Smooth muscle cell (in vitro differentiated cells): ENCODE data around the gene TBC1D16. TPM values are rescaled to one million over a fixed set of nuclear protein-coding genes. Genes with fewer than 3 reads are reported as not detected.

Experiments
- DNase-seq: peaks from one replicate; lab custom pipeline; 2025; ENCODE audit not compliant: unreplicated experiment; lab: John Stamatoyannopoulos, UW
- H2AFZ ChIP-seq: fragments of 200-600 bp; sonication (generic); 2 replicates; pipeline ENCODE4 v1.6.0; 2016; ENCODE audit warnings: antibody characterized with exemption, low read depth, mild to moderate bottlenecking
- H3F3A ChIP-seq: fragments of 200-600 bp; sonication (generic); 2 replicates; pipeline ENCODE4 v1.6.0; 2017; ENCODE audit warnings: antibody characterized with exemption, low read depth
- H3K27ac ChIP-seq: fragments of 200-600 bp; sonication (generic); 2 replicates; pipeline ENCODE4 v1.5.1; 2016; ENCODE audit warnings: low read depth, mild to moderate bottlenecking
- H3K27me3 ChIP-seq: fragments of 200-600 bp; sonication (generic); 2 replicates; pipeline ENCODE4 v1.6.1; 2016; ENCODE audit warnings: low read depth, mild to moderate bottlenecking
- H3K36me3 ChIP-seq: fragments of 200-600 bp; sonication (generic); 2 replicates; pipeline ENCODE4 v1.5.1; 2016; ENCODE audit warnings: low read depth
- H3K4me1 ChIP-seq: fragments of 200-600 bp; sonication (generic); 2 replicates; pipeline ENCODE4 v1.5.1; 2016; ENCODE audit warnings: low read depth
- H3K4me2 ChIP-seq: fragments of 200-600 bp; sonication (generic); 2 replicates; pipeline ENCODE4 v1.6.0; 2016; ENCODE audit warnings: mild to moderate bottlenecking
- H3K4me3 ChIP-seq: fragments of 200-600 bp; sonication (generic); 2 replicates; pipeline ENCODE4 v1.5.1; 2016; ENCODE audit warnings: mild to moderate bottlenecking
- H3K79me2 ChIP-seq: fragments of 200-600 bp; sonication (generic); 2 replicates; pipeline ENCODE4 v1.6.0; 2016; ENCODE audit warnings: low read depth, mild to moderate bottlenecking
- H3K9ac ChIP-seq: fragments of 200-600 bp; sonication (generic); 2 replicates; pipeline ENCODE4 v1.6.0; 2016; ENCODE audit warnings: low read depth
- H3K9me3 ChIP-seq: fragments of 200-600 bp; sonication (generic); replicated peaks from 2 replicates; pipeline ENCODE4 v1.5.1; 2016; ENCODE audit warnings: low read depth
- H4K20me1 ChIP-seq: fragments of 200-600 bp; sonication (generic); 2 replicates; pipeline ENCODE4 v1.6.0; 2016; ENCODE audit warnings: low read depth
- WGBS: methylation state at CpG from one replicate; pipeline ENCODE4 v1.1.7; 2016; ENCODE audit warnings: low lambda C conversion rate; 5-methylcytosine and 5-hydroxymethylcytosine counted together
- polyA plus RNA-seq: library from polyadenylated mRNA; unstranded; fragments of >200 nt; fragmentation: Nextera tagmentation; extraction: Ambion mirVana; gene quantifications from 2 replicates; pipeline ENCODE4 v1.2.1, GENCODE V29; 2016
- total RNA-seq: library from RNA; depleted of rRNA; stranded (reverse); fragments of >200 nt; gene quantifications from 2 replicates; pipeline ENCODE4 v1.2.3, GENCODE V29; 2014
- TF ChIP-seq, protein P1 (sequence below): fragments of 200-600 bp; sonication (generic); IDR thresholded peaks from 2 replicates; pipeline ENCODE4 v1.5.1; 2017; ENCODE audit warnings: borderline replicate concordance, mild to moderate bottlenecking, antibody characterized with exemption; ENCODE audit not compliant: insufficient read depth, poor library complexity, severe bottlenecking

The TBC1D16 gene
- total and polyA plus RNA-seq, 2 experiments from 2014 or later: 17.4 to 24.6 TPM

DNA sequence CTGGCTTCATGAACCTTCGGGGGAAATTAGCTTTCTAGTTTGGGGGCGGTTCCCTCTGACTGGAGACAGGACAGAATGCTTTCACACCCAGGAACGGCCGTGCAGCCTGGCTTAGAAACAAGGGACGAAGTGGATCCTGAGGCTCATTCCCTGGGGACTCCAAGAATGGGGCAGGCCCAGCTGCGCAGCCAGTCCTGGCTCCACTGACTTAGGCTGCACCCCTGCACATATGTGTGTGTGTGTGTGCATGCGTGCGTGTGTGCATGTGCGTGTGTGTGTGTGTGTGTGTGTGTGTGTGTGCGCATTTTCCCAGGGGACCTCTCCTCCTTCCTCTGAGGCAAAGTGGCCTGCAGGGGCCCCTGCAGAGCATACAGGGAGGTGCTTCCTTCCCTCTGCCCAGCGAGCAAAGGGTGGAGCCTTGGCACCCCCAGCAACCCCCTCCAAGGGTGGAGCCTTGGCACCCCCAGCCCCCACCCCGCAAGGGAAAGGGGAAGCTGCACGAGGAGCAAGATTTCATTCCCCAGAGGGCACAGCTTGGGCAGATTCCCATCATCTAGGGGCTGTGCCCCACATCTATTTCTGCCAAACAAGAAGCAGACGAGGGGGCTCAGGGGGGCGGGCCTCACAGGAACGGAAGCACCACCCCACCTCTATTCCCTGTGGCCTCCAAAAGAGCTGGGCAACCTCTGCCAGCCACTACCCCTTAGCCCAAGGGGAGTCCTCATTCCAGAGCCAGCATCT is 98.9 kb downstream of the TBC1D16 start:
- WGBS: 82% methylated on average over 16 of the region's 16 CpGs

GRCh38 chr17:79936050-79936449 is 99.6 kb downstream of the TBC1D16 start:
- Histone ChIP-seq H3K36me3 (no peaks in the 10 kb centered on the region), H3K27me3 (peaks cover 5% of the 10 kb centered on the region), H3K4me1 (peaks cover 6% of the 10 kb centered on the region), H3K4me2 (no peak overlapping the region), H3K9me3 (no peaks in the 10 kb centered on the region), H4K20me1 (no peaks in the 10 kb centered on the region), H3K4me3 (no peak overlapping the region), H2AFZ (no peak overlapping the region), H3K9ac (no peak overlapping the region), H3K79me2 (no peaks in the 10 kb centered on the region), H3K27ac (no peak overlapping the region), H3F3A (no peaks in the 10 kb centered on the region)
- TF ChIP-seq, protein P1, sequence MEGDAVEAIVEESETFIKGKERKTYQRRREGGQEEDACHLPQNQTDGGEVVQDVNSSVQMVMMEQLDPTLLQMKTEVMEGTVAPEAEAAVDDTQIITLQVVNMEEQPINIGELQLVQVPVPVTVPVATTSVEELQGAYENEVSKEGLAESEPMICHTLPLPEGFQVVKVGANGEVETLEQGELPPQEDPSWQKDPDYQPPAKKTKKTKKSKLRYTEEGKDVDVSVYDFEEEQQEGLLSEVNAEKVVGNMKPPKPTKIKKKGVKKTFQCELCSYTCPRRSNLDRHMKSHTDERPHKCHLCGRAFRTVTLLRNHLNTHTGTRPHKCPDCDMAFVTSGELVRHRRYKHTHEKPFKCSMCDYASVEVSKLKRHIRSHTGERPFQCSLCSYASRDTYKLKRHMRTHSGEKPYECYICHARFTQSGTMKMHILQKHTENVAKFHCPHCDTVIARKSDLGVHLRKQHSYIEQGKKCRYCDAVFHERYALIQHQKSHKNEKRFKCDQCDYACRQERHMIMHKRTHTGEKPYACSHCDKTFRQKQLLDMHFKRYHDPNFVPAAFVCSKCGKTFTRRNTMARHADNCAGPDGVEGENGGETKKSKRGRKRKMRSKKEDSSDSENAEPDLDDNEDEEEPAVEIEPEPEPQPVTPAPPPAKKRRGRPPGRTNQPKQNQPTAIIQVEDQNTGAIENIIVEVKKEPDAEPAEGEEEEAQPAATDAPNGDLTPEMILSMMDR: no peak
- 95% methylated on average over 16 of the region's 16 CpGs for WGBS
- no peak for DNase-seq

More for the DNA sequence above, 98.9 kb downstream of the TBC1D16 start:
- H3F3A ChIP-seq: no peaks in the 10 kb centered on the region
- no peaks in the 10 kb centered on the region for H3K9me3 ChIP-seq
- H3K27me3 ChIP-seq: no peaks in the 10 kb centered on the region
- TF ChIP-seq, protein P1: no peak
- H3K36me3 ChIP-seq: no peaks in the 10 kb centered on the region
- no peaks in the 10 kb centered on the region for H4K20me1 ChIP-seq
- H3K9ac ChIP-seq: no peak overlapping the region
- no peaks in the 10 kb centered on the region for H3K4me1 ChIP-seq
- H3K4me2 ChIP-seq: no peak overlapping the region
- no peak overlapping the region for H3K4me3 ChIP-seq
- H3K27ac ChIP-seq: no peak overlapping the region
- H3K79me2 ChIP-seq: no peaks in the 10 kb centered on the region
- DNase-seq: no peak
- H2AFZ ChIP-seq: no peak overlapping the region

- Histone ChIP-seq H3K27ac (no peak overlapping the region), H3K9ac (no peak overlapping the region), H3K4me1 (peaks cover 12% of the 10 kb centered on the region), H2AFZ (no peak overlapping the region), H3K27me3 (peaks cover 12% of the 10 kb centered on the region), H3F3A (no peaks in the 10 kb centered on the region), H3K4me2 (no peak overlapping the region), H3K4me3 (no peak overlapping the region), H3K79me2 (no peaks in the 10 kb centered on the region), H3K9me3 (no peaks in the 10 kb centered on the region), H3K36me3 (no peaks in the 10 kb centered on the region), H4K20me1 (no peaks in the 10 kb centered on the region)
- DNase-seq: no peak
- WGBS: 90% methylated on average over 19 of the region's 19 CpGs
- TF ChIP-seq, protein P1: no peak
These were observed 100.3 kb downstream of the TBC1D16 start for GRCh38 chr17:79935197-79935885.
